Mesenchymal stem cell (in vitro differentiated cells and primary cell): Measurements from ENCODE around the gene WDR62.

Source experiments
- DNase-seq: peaks from one replicate; pipeline ENCODE4 v3.0.0-alpha.2; 2013
- H2AFZ ChIP-seq: one replicate; pipeline ENCODE4 v1.6.1; 2013; ENCODE audit warnings: low read depth, mild to moderate bottlenecking, control low read depth, inconsistent platforms, low read length, moderate library complexity
- H2AK5ac ChIP-seq: 2 replicates; pipeline ENCODE4 v1.6.1; 2013; ENCODE audit warnings: low read length, moderate library complexity, mild to moderate bottlenecking, inconsistent platforms; ENCODE audit not compliant: severe bottlenecking
- H2BK120ac ChIP-seq: one replicate; pipeline ENCODE4 v1.6.1; 2013; ENCODE audit warnings: low read depth, mild to moderate bottlenecking, inconsistent platforms, low read length, moderate library complexity
- H2BK12ac ChIP-seq, 2 experiments: one replicate each; pipeline ENCODE4 v1.6.1; 2013; ENCODE audit warnings: inconsistent platforms in 2 of 2, low read length in 2 of 2, mild to moderate bottlenecking in 2 of 2, moderate library complexity in 2 of 2, control low read depth in 1 of 2
- H2BK15ac ChIP-seq: one replicate; pipeline ENCODE4 v1.6.1; 2013; ENCODE audit warnings: mild to moderate bottlenecking, low read depth, inconsistent platforms; ENCODE audit not compliant: poor library complexity, severe bottlenecking
- H2BK5ac ChIP-seq: 2 replicates; pipeline ENCODE4 v1.6.1; 2013; ENCODE audit warnings: low read depth, mild to moderate bottlenecking, low read length, control low read depth, inconsistent platforms; ENCODE audit not compliant: poor library complexity, severe bottlenecking
- H3K14ac ChIP-seq, 2 experiments: one replicate each; pipeline ENCODE4 v1.6.1; 2013; ENCODE audit warnings: inconsistent platforms in 2 of 2, low read length in 2 of 2, control low read depth in 1 of 2, mild to moderate bottlenecking in 1 of 2, moderate library complexity in 1 of 2
- H3K18ac ChIP-seq, 2 experiments: one replicate each; pipeline ENCODE4 v1.6.1; 2013; ENCODE audit warnings: inconsistent platforms in 2 of 2, low read length in 2 of 2, control low read depth in 1 of 2, low read depth in 1 of 2, mild to moderate bottlenecking in 1 of 2
- H3K23ac ChIP-seq, 2 experiments: one replicate each; pipeline ENCODE4 v1.6.1; 2013; ENCODE audit warnings: inconsistent platforms in 2 of 2, low read length in 2 of 2, mild to moderate bottlenecking in 2 of 2, moderate library complexity in 2 of 2, control low read depth in 1 of 2
- H3K27ac ChIP-seq: 2 replicates; pipeline ENCODE4 v1.5.1; 2013; ENCODE audit warnings: mild to moderate bottlenecking, moderate library complexity, low read length, control low read depth, inconsistent platforms; ENCODE audit not compliant: poor library complexity, severe bottlenecking
- H3K27me3 ChIP-seq, 2 experiments: 2 replicates each; pipeline versions ENCODE4 v1.6.1 to v1.7.0; 2013; ENCODE audit warnings: low read length in 2 of 2, mild to moderate bottlenecking in 2 of 2, moderate library complexity in 2 of 2, control low read depth in 1 of 2, inconsistent platforms in 1 of 2; ENCODE audit not compliant: control insufficient read depth in 1 of 2, insufficient read depth in 1 of 2
- H3K36me3 ChIP-seq, 2 experiments: 2 replicates each; pipeline versions ENCODE4 v1.6.1 to v1.7.0; 2013; ENCODE audit warnings: low read length in 2 of 2, control low read depth in 1 of 2, inconsistent platforms in 1 of 2, low read depth in 1 of 2, mild to moderate bottlenecking in 1 of 2; ENCODE audit not compliant: insufficient read depth in 2 of 2, control insufficient read depth in 1 of 2
- H3K4ac ChIP-seq, 2 experiments: one replicate each; pipeline ENCODE4 v1.6.1; 2013; ENCODE audit warnings: inconsistent platforms in 2 of 2, low read length in 2 of 2, mild to moderate bottlenecking in 2 of 2, moderate library complexity in 2 of 2, control low read depth in 1 of 2, low read depth in 1 of 2
- H3K4me1 ChIP-seq: 2 replicates; pipeline ENCODE4 v1.6.1; 2013; ENCODE audit warnings: low read depth, low read length, control low read depth; ENCODE audit not compliant: control insufficient read depth, insufficient read depth
- H3K4me2 ChIP-seq: 2 replicates; pipeline ENCODE4 v1.6.1; 2013; ENCODE audit warnings: low read length, mild to moderate bottlenecking, inconsistent platforms; ENCODE audit not compliant: poor library complexity, severe bottlenecking
- H3K4me3 ChIP-seq, 2 experiments: 2 replicates each; pipeline versions ENCODE4 v1.5.1 to v1.7.0; 2013; ENCODE audit warnings: low read length in 2 of 2, mild to moderate bottlenecking in 2 of 2, control low read depth in 1 of 2, low read depth in 1 of 2; ENCODE audit not compliant: insufficient read depth in 1 of 2
- H3K79me1 ChIP-seq: replicated peaks from 2 replicates; pipeline ENCODE4 v1.6.1; 2013; ENCODE audit warnings: mild to moderate bottlenecking, control low read depth, low read length, inconsistent platforms; ENCODE audit not compliant: poor library complexity, severe bottlenecking
- H3K9ac ChIP-seq: 2 replicates; pipeline ENCODE4 v1.7.0; 2013; ENCODE audit warnings: mild to moderate bottlenecking, low read length, moderate library complexity
- H3K9me3 ChIP-seq: 2 replicates; pipeline ENCODE4 v1.7.0; 2013; ENCODE audit warnings: mild to moderate bottlenecking, low read length; ENCODE audit not compliant: control insufficient read depth
- H4K8ac ChIP-seq: one replicate; pipeline ENCODE4 v1.6.1; 2013; ENCODE audit warnings: inconsistent platforms, mild to moderate bottlenecking, low read length, moderate library complexity
- H4K91ac ChIP-seq: one replicate; pipeline ENCODE4 v1.6.1; 2013; ENCODE audit warnings: mild to moderate bottlenecking, low read length, inconsistent platforms
- WGBS: methylation state at CpG from one replicate; pipeline ENCODE4 v1.1.7; 2013; ENCODE audit warnings: mixed read lengths; 5-methylcytosine and 5-hydroxymethylcytosine counted together

WDR62 gene

GRCh38 chr19:36047835-36048234 is 6.9 kb upstream of the WDR62 start:
- H3K18ac ChIP-seq = no peak overlapping the region
- no peak overlapping the region for H3K14ac ChIP-seq
- no peak overlapping the region for H2BK5ac ChIP-seq
- no peaks in the 10 kb centered on the region for H3K36me3 ChIP-seq
- no peak overlapping the region for H2BK15ac ChIP-seq
- H2AFZ ChIP-seq = no peak overlapping the region
- no peaks in the 10 kb centered on the region for H3K9me3 ChIP-seq
- no peak overlapping the region for H3K27ac ChIP-seq
- H3K4me3 ChIP-seq = no peak overlapping the region
- H4K8ac ChIP-seq = no peak overlapping the region
- no peak for DNase-seq
- no peaks in the 10 kb centered on the region for H3K27me3 ChIP-seq
- no peaks in the 10 kb centered on the region for H3K4me1 ChIP-seq
- no peak overlapping the region for H3K4me2 ChIP-seq
- no peak overlapping the region for H3K23ac ChIP-seq
- no peak overlapping the region for H4K91ac ChIP-seq
- no peak overlapping the region for H2BK12ac ChIP-seq
- H2BK120ac ChIP-seq = no peak overlapping the region
- no peak overlapping the region for H3K9ac ChIP-seq
- H3K4ac ChIP-seq = no peak overlapping the region
- H2AK5ac ChIP-seq = no peak overlapping the region
- H3K79me1 ChIP-seq = peaks cover 9% of the 10 kb centered on the region

DNA sequence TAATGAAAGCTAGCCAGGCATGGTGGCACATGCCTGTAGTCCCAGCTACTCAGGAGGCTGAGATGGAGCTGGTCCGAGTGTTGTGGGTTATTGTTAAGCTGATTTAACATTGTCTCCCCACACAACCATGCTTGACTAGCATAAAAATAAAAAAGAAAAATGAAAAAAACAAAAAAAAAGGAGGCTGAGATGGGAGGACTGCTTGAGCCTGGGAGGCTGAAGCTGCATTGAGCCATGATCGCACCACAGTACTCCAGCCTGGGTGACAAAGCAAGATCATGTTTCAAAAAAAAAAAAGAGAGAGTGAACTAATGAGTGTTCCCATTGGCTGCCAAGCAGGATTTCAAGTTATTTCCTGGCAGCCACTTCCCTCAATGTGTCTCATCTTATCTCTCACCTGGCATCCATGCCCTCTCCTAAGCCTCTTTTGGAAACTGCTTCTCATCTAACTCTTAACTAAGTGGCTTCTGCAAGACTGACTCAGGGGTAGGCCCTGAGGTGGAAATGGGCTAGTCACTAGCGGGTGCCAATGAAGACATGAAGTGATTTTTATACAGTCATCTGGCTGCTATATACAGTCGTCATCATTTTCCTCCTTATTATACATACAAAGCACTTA is 5.5 kb upstream of the WDR62 start:
- no peak overlapping the region for H3K23ac ChIP-seq
- WGBS = 95% methylated on average over 1 of the region's 4 CpGs
- no peak overlapping the region for H3K18ac ChIP-seq
- H3K27ac ChIP-seq = no peak overlapping the region
- H3K9ac ChIP-seq = no peak overlapping the region
- H3K14ac ChIP-seq = no peak overlapping the region
- no peak overlapping the region for H3K4me2 ChIP-seq
- no peak for DNase-seq
- no peaks in the 10 kb centered on the region for H3K9me3 ChIP-seq
- no peak overlapping the region for H3K4ac ChIP-seq
- H3K36me3 ChIP-seq = no peaks in the 10 kb centered on the region
- H2AFZ ChIP-seq = no peak overlapping the region
- H4K91ac ChIP-seq = no peak overlapping the region
- peaks cover 9% of the 10 kb centered on the region for H3K79me1 ChIP-seq
- H2BK12ac ChIP-seq = no peak overlapping the region
- no peaks in the 10 kb centered on the region for H3K27me3 ChIP-seq
- H2BK5ac ChIP-seq = no peak overlapping the region
- H4K8ac ChIP-seq = no peak overlapping the region
- no peak overlapping the region for H2AK5ac ChIP-seq
- no peak overlapping the region for H3K4me3 ChIP-seq
- H2BK15ac ChIP-seq = no peak overlapping the region
- no peak overlapping the region for H2BK120ac ChIP-seq
- H3K4me1 ChIP-seq = peaks cover 3% of the 10 kb centered on the region

GRCh38 chr19:36051236-36051635 is 3.5 kb upstream of the WDR62 start:
- no peak overlapping the region for H3K4me3 ChIP-seq
- no peak overlapping the region for H4K91ac ChIP-seq
- peaks cover 11% of the 10 kb centered on the region for H3K79me1 ChIP-seq
- no peak overlapping the region for H3K23ac ChIP-seq
- no peak overlapping the region for H3K14ac ChIP-seq
- H3K27me3 ChIP-seq = no peaks in the 10 kb centered on the region
- no peaks in the 10 kb centered on the region for H3K9me3 ChIP-seq
- H3K4me2 ChIP-seq = no peak overlapping the region
- H3K18ac ChIP-seq = no peak overlapping the region
- H3K36me3 ChIP-seq = no peaks in the 10 kb centered on the region
- no peak overlapping the region for H2AFZ ChIP-seq
- no peak overlapping the region for H3K9ac ChIP-seq
- no peak for DNase-seq
- no peak overlapping the region for H2AK5ac ChIP-seq
- H4K8ac ChIP-seq = no peak overlapping the region
- H3K4ac ChIP-seq = no peak overlapping the region
- H2BK15ac ChIP-seq = no peak overlapping the region
- WGBS = 46% methylated on average over 3 of the region's 3 CpGs
- H2BK5ac ChIP-seq = no peak overlapping the region
- H2BK12ac ChIP-seq = no peak overlapping the region
- H3K27ac ChIP-seq = no peak overlapping the region
- H3K4me1 ChIP-seq = peaks cover 6% of the 10 kb centered on the region
- no peak overlapping the region for H2BK120ac ChIP-seq

DNA sequence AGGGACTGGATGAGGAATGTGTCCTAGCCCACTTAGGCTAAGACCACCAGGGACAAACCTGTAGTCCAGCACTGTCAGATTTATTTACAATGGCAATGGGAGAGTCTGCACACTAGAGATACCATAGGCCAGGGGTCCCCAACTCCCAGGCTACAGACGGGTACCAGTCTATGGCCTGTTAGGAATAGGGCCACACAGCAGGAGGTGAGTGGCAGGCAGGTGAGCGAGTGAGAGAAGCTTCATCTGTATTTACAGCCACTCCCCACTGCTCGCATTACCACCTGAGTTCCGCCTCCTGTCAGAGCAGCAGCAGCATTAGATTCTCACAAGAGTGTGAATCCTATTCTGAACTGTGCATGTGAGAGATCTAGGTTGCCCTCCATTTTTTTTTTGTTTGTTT is 3.1 kb upstream of the WDR62 start:
- no peak overlapping the region for H3K4me2 ChIP-seq
- WGBS = 82% methylated on average over 2 of the region's 4 CpGs
- no peak overlapping the region for H3K9ac ChIP-seq

More for the DNA sequence above, 3.1 kb upstream of the WDR62 start:
- Histone ChIP-seq H3K79me1 (peaks cover 15% of the 10 kb centered on the region), H3K36me3 (no peaks in the 10 kb centered on the region), H3K4me1 (peaks cover 6% of the 10 kb centered on the region), H3K9me3 (no peaks in the 10 kb centered on the region), H2AK5ac (no peak overlapping the region), H4K91ac (no peak overlapping the region), H3K27ac (no peak overlapping the region), H4K8ac (no peak overlapping the region), H2BK12ac (no peak overlapping the region), H3K27me3 (no peaks in the 10 kb centered on the region), H2AFZ (no peak overlapping the region), H3K14ac (no peak overlapping the region), H3K18ac (no peak overlapping the region), H3K4ac (no peak overlapping the region), H3K23ac (no peak overlapping the region), H2BK15ac (no peak overlapping the region), H3K4me3 (no peak overlapping the region), H2BK5ac (no peak overlapping the region), H2BK120ac (no peak overlapping the region)
- DNase-seq = no peak
